ENCODE data around the gene UBL3.

The UBL3 gene

GRCh38 chr13:29856426-29856825 is 6.0 kb upstream of the UBL3 start:
- DNase-seq (ENCODE audit: low spot score) = no peak

GRCh38 chr13:29855784-29856183 is 5.4 kb upstream of the UBL3 start:
- no peak for DNase-seq (ENCODE audit: low spot score)

- DNase-seq (ENCODE audit: low spot score) = no peak
These were observed 4.6 kb upstream of the UBL3 start for GRCh38 chr13:29855009-29855408.

GRCh38 chr13:29853131-29853530 is 2.7 kb upstream of the UBL3 start:
- DNase-seq (ENCODE audit: low spot score) = no peak

- DNase-seq (ENCODE audit: low spot score) = no peak
These were observed 2.1 kb upstream of the UBL3 start for GRCh38 chr13:29852472-29853054.

GRCh38 chr13:29849731-29850212 is 645 bp downstream of the UBL3 start:
- DNase-seq (ENCODE audit: low spot score) = peak; percentile 49

- DNase-seq (ENCODE audit: low spot score) = peak; percentile 47
These were observed 1.3 kb downstream of the UBL3 start for GRCh38 chr13:29849071-29849631.

- peak; percentile 65 for DNase-seq (ENCODE audit: low spot score)
These were observed 2.9 kb downstream of the UBL3 start for GRCh38 chr13:29847501-29847983.

GRCh38 chr13:29846475-29847256 is 3.8 kb downstream of the UBL3 start:
- DNase-seq (ENCODE audit: low spot score) = no peak

GRCh38 chr13:29845440-29846056 is 4.9 kb downstream of the UBL3 start:
- peak; percentile 22 for DNase-seq (ENCODE audit: low spot score)

- DNase-seq (ENCODE audit: low spot score) = no peak
These were observed 6.0 kb downstream of the UBL3 start for GRCh38 chr13:29844441-29844840.

GRCh38 chr13:29840585-29840984 is 9.8 kb downstream of the UBL3 start:
- DNase-seq (ENCODE audit: low spot score) = no peak

GRCh38 chr13:29835280-29836061 is 14.9 kb downstream of the UBL3 start:
- no peak for DNase-seq (ENCODE audit: low spot score)

GRCh38 chr13:29832761-29833298 is 17.6 kb downstream of the UBL3 start:
- no peak for DNase-seq (ENCODE audit: low spot score)

GRCh38 chr13:29830000-29830399 is 20.4 kb downstream of the UBL3 start:
- DNase-seq (ENCODE audit: low spot score) = no peak

- DNase-seq (ENCODE audit: low spot score) = no peak
These were observed 31.3 kb downstream of the UBL3 start for GRCh38 chr13:29819143-29819542.

- peak; percentile 15 for DNase-seq (ENCODE audit: low spot score)
These were observed 32.6 kb downstream of the UBL3 start for GRCh38 chr13:29817604-29818378.

- no peak for DNase-seq (ENCODE audit: low spot score)
These were observed 33.7 kb downstream of the UBL3 start for GRCh38 chr13:29816715-29817114.

GRCh38 chr13:29815336-29815735 is 35.1 kb downstream of the UBL3 start:
- no peak for DNase-seq (ENCODE audit: low spot score)

GRCh38 chr13:29810898-29811297 is 39.5 kb downstream of the UBL3 start:
- no peak for DNase-seq (ENCODE audit: low spot score)

Data from putamen (tissue), 1 donor.